K562 (cell line): ENCODE results near the gene MANF. TPM values are rescaled to one million over a fixed set of nuclear protein-coding genes. Genes with fewer than 3 reads are reported as not detected.

Experiments used
- ATAC-seq: fragments of 200-7000 bp; cut with Tn5 transposase; 3 replicates; pipeline ENCODE4 v1.9.1; 2020; ENCODE audit warnings: moderate library complexity
- BruUV-seq: library from RNA; stranded (reverse); fragments of 400-500 nt; replicated peaks from 2 replicates; lab custom pipeline; 2021; lab: Mats Ljungman, UMichigan
- CTCF ChIA-PET: fragments of 300-600 bp; formaldehyde crosslinking; extraction: SDS; loops from one replicate; lab custom pipeline; 2021; ENCODE audit warnings: low intra/inter-chr PET ratio; lab: Yijun Ruan, JAX
- POLR2A ChIA-PET: fragments of 300-600, 350-650 bp; sonication (Branson Sonifier 250); formaldehyde crosslinking; extraction: SDS; loops from one replicate; lab custom pipeline; 2021; ENCODE audit warnings: antibody characterized with exemption, inconsistent platforms; lab: Yijun Ruan, JAX
- DNase-seq, 4 experiments: peaks; one replicate each; pipeline versions ENCODE4 v3.0.0 to v3.0.0-alpha.2; 2011 to 2018; ENCODE audit warnings: low spot score in 3 of 4, mixed read lengths in 3 of 4; ENCODE audit errors: extremely low read depth in 1 of 4
- FAIRE-seq: peaks from 2 replicates; lab custom pipeline; 2011; peaks lifted over from hg19 to GRCh38; lab: Jason Lieb, UNC
- H2AFZ ChIP-seq: 2 replicates; pipeline ENCODE4 v1.6.0; 2011; ENCODE audit warnings: low read depth, low read length, control low read depth, inconsistent platforms
- H3K27ac ChIP-seq: fragments of 200-600 bp; 3 replicates; pipeline ENCODE4 v1.8.0; 2011; ENCODE audit warnings: low read depth, mild to moderate bottlenecking, control low read depth, inconsistent platforms, low read length, moderate library complexity, mixed read lengths; ENCODE audit errors: extremely low read depth
- H3K27me3 ChIP-seq, 2 experiments: fragments of 300-600 bp in 1 of 2; 2 replicates in 1 of 2; 3 replicates in 1 of 2; pipeline versions ENCODE4 v1.6.0 to v1.8.0; 2011; ENCODE audit warnings: inconsistent platforms in 2 of 2, low read length in 2 of 2, mild to moderate bottlenecking in 1 of 2, mixed read lengths in 1 of 2, moderate library complexity in 1 of 2; ENCODE audit not compliant: control insufficient read depth in 2 of 2, insufficient read depth in 2 of 2
- H3K36me3 ChIP-seq: fragments of 300-600 bp; 3 replicates; pipeline ENCODE4 v1.8.0; 2011; ENCODE audit warnings: mild to moderate bottlenecking, low read length, inconsistent platforms; ENCODE audit not compliant: control insufficient read depth, insufficient read depth
- H3K4me1 ChIP-seq, 2 experiments: fragments of 200-600 bp in 1 of 2; replicated peaks in 1 of 2; 2 replicates in 1 of 2; 3 replicates in 1 of 2; pipeline versions ENCODE4 v1.5.1 to v1.8.0; 2011; ENCODE audit warnings: inconsistent platforms in 2 of 2, low read length in 2 of 2, mild to moderate bottlenecking in 1 of 2, mixed read lengths in 1 of 2, moderate library complexity in 1 of 2; ENCODE audit not compliant: control insufficient read depth in 2 of 2, insufficient read depth in 2 of 2
- H3K4me2 ChIP-seq: 2 replicates; pipeline ENCODE4 v1.6.1; 2011; ENCODE audit warnings: low read length, control low read depth, inconsistent platforms, mixed read lengths; ENCODE audit not compliant: insufficient read depth
- H3K4me3 ChIP-seq: fragments of 200-600 bp; sonication (generic), shearing (Covaris generic); 2 replicates; pipeline ENCODE4 v1.5.1; 2016; ENCODE audit warnings: control low read depth, inconsistent platforms
- H3K79me2 ChIP-seq: fragments of 200-600 bp; 3 replicates; pipeline ENCODE4 v1.8.0; 2011; ENCODE audit warnings: low read length, inconsistent platforms; ENCODE audit not compliant: control insufficient read depth, insufficient read depth
- H3K9ac ChIP-seq, 2 experiments: 2 replicates each; pipeline versions ENCODE4 v1.6.0 to v1.6.1; 2011; ENCODE audit warnings: low read depth in 2 of 2, low read length in 2 of 2, control low read depth in 1 of 2, inconsistent platforms in 1 of 2, mild to moderate bottlenecking in 1 of 2, mixed read lengths in 1 of 2; ENCODE audit not compliant: insufficient read depth in 1 of 2
- H3K9me1 ChIP-seq: one replicate; pipeline ENCODE4 v1.6.0; 2011; ENCODE audit warnings: inconsistent platforms, mild to moderate bottlenecking, low read length, moderate library complexity; ENCODE audit not compliant: control insufficient read depth, insufficient read depth
- H3K9me3 ChIP-seq: replicated peaks from 2 replicates; pipeline ENCODE4 v1.5.1; 2011; ENCODE audit warnings: low read depth, low read length, inconsistent platforms; ENCODE audit not compliant: control insufficient read depth, insufficient read depth
- H4K20me1 ChIP-seq: replicated peaks from 2 replicates; pipeline ENCODE4 v1.6.1; 2011; ENCODE audit warnings: low read length, inconsistent platforms, mixed read lengths; ENCODE audit not compliant: control insufficient read depth, insufficient read depth
- FOXK2 ChIP-seq, 2 experiments: fragments of 450-650 bp; IDR thresholded peaks in 1 of 2; conservative IDR thresholded peaks in 1 of 2; 2 replicates each; pipeline ENCODE4 v1.6.1; 2016; ENCODE audit warnings: low read depth in 2 of 2, mild to moderate bottlenecking in 1 of 2
- POLR3A ChIP-seq: IDR thresholded peaks from 2 replicates; pipeline ENCODE4 v1.6.1; 2011; ENCODE audit warnings: borderline replicate concordance, mild to moderate bottlenecking, moderate library complexity; ENCODE audit not compliant: insufficient read length, insufficient read depth; ENCODE audit errors: extremely low read depth
- ZBTB43 ChIP-seq: sonication (generic); formaldehyde crosslinking; IDR thresholded peaks from 2 replicates; pipeline ENCODE4 v1.8.0; 2023; ENCODE audit warnings: mild to moderate bottlenecking, missing genetic modification reagents
- ZKSCAN1 ChIP-seq: fragments of 150-350 bp; IDR thresholded peaks from 2 replicates; pipeline ENCODE4 v1.6.1; 2016; ENCODE audit warnings: low read depth, low read length
- WGBS: fragments of 100-300 bp; shearing (Covaris generic); methylation state at CpG from one replicate; pipeline ENCODE4 v1.1.6; 2016; ENCODE audit warnings: low coverage, mixed read lengths; ENCODE audit not compliant: insufficient coverage; ENCODE audit errors: missing lambda C conversion rate; 5-methylcytosine and 5-hydroxymethylcytosine counted together
- in situ Hi-C: fragments of 300-500 bp; cut with MboI; formaldehyde crosslinking; loops from 4 replicates; pipeline ENCODE4 v1.15.0; 2018; ENCODE audit warnings: inconsistent platforms, mixed read lengths
- intact Hi-C: fragments of 100-400 bp; cut with micrococcal nuclease; formaldehyde crosslinking; loops from 2 replicates; pipeline ENCODE4 v1.14.2; 2022
- polyA plus RNA-seq, 8 experiments: library from polyadenylated mRNA; depleted of rRNA in 4 of 8; stranded (reverse) in 5 of 8; unstranded in 3 of 8; fragments of >200 nt; fragmentation: Nextera tagmentation in 2 of 8; fragmentation: Illumina TruSeq in 1 of 8; extraction: Ambion mirVana in 2 of 8; extraction: Trizol in 1 of 8; gene quantifications; 2 replicates each; pipeline versions ENCODE4 v1.2.1 to v1.2.3, GENCODE V29; 2011 to 2014; ENCODE audit warnings: inconsistent platforms in 1 of 8, missing spikeins in 1 of 8
- total RNA-seq, 7 experiments: library from RNA; depleted of rRNA in 6 of 7; stranded (reverse); fragments of >200 nt in 6 of 7; fragmentation: Illumina TruSeq in 2 of 7; extraction: Trizol in 2 of 7; gene quantifications; 2 replicates each; pipeline versions ENCODE4 v1.2.1 to v1.2.3, GENCODE V29; 2011 to 2021; ENCODE audit warnings: low replicate concordance in 1 of 7

Gene MANF
- total and polyA plus RNA-seq, 9 of the 15 experiments (the other 6 are each of a cell fraction or from before 2014, with no cell fraction given) = 6.5 to 52.7 (median 42.3) TPM

GRCh38 chr3:51386159-51386851 is 1.2 kb downstream of the MANF start:
- intact Hi-C loops = loop anchor here (5.0 to 10.0 kb wide), 2 partner anchors 296 to 772 kb away; partner anchors contain the start of genes CISH and MAPKAPK3

More at GRCh38 chr3:51386159-51386851, 1.2 kb downstream of the MANF start:
- ChIA-PET POLR2A (no interaction called here), CTCF (interaction anchor here (0.7 kb wide), 1 partner anchor 381 kb away, joined by 4 read pairs; no protein-coding TSS in a partner anchor)
- no peaks in the 10 kb centered on the region for H3K9me3 ChIP-seq
- peaks cover 14 to 26% of the 10 kb centered on the region in 2 experiments for H3K4me1 ChIP-seq
- peak overlapping the region; percentile 83 for H3K4me2 ChIP-seq
- ATAC-seq = no peak
- H3K27me3 ChIP-seq = no peaks in the 10 kb centered on the region
- H3K36me3 ChIP-seq = peaks cover 38% of the 10 kb centered on the region
- H3K4me3 ChIP-seq = peak overlapping the region; percentile 82
- in situ Hi-C loops = no loop called here
- peak overlapping the region; percentile 61 to 78; a peak in 3 of 4 replicates for H3K9ac ChIP-seq
- H4K20me1 ChIP-seq = peaks cover 14% of the 10 kb centered on the region; the same call in 1 of the 2 replicates
- FAIRE-seq = peak; percentile 6
- BruUV-seq = TSS peak; percentile 67
- no peak overlapping the region for H2AFZ ChIP-seq
- WGBS = 31% methylated on average over 8 of the region's 8 CpGs
- TF ChIP-seq FOXK2 (conservative IDR thresholded peaks at IDR 0.05 in 1 of 2, IDR thresholded peaks at IDR 0.05 in 1 of 2; ENCODE audit: low read depth in 2 of 2) (no peak), ZBTB43 (CRISPR knock-in tag) (no peak), ZKSCAN1 (peak; percentile 93), POLR3A (no peak)
- peak overlapping the region; percentile 68; the same call in 2 of the 3 replicates for H3K27ac ChIP-seq
- peaks cover 14% of the 10 kb centered on the region for H3K9me1 ChIP-seq
- peaks cover 38% of the 10 kb centered on the region for H3K79me2 ChIP-seq
- no peak for DNase-seq
